Heart right ventricle (tissue), 16 donors: ENCODE measurements around the gene PDLIM7. TPM values are rescaled to one million over a fixed set of nuclear protein-coding genes. Genes with fewer than 3 reads are reported as not detected.
"Not testable (repeated sequence)": the region's sequence is repeated elsewhere in the genome, so short reads cannot be mapped to it uniquely, and the experiment has no call there.

Experiments
- ATAC-seq, 8 donors: fragments of 200-7000 bp; cut with Tn5 transposase; one replicate each; pipeline ENCODE4 v1.9.1; 2020; ENCODE audit warnings: mild to moderate bottlenecking in 8 of 8, moderate library complexity in 8 of 8, moderate number of reproducible peaks in 1 of 8
- DNase-seq, 2 donors: peaks; one replicate each; pipeline ENCODE4 v3.0.0-alpha.2; 2020
- H3K27ac ChIP-seq, 10 donors: fragments of 200-600 bp; sonication (generic) in 2 of 10; one replicate each; pipeline versions ENCODE4 v1.5.0 to v1.8.0; 2020 to 2022; ENCODE audit warnings: mild to moderate bottlenecking in 3 of 10
- H3K27me3 ChIP-seq, 7 donors: fragments of 200-600 bp; one replicate each; pipeline ENCODE4 v1.8.0; 2021 to 2022; ENCODE audit warnings: mild to moderate bottlenecking in 2 of 7
- H3K36me3 ChIP-seq, 9 donors: fragments of 200-600 bp; sonication (generic) in 1 of 9; one replicate each; pipeline versions ENCODE4 v1.5.0 to v1.8.0; 2020 to 2022; ENCODE audit warnings: mild to moderate bottlenecking in 2 of 9
- H3K4me1 ChIP-seq, 9 donors: fragments of 200-600 bp; sonication (generic) in 1 of 9; one replicate each; pipeline versions ENCODE4 v1.5.0 to v1.8.0; 2020 to 2022; ENCODE audit warnings: mild to moderate bottlenecking in 4 of 9
- H3K4me3 ChIP-seq, 10 donors: fragments of 200-600 bp; sonication (generic) in 2 of 10; one replicate each; pipeline versions ENCODE4 v1.5.0 to v1.8.0; 2020 to 2022; ENCODE audit warnings: mild to moderate bottlenecking in 7 of 10, moderate library complexity in 2 of 10
- H3K9me3 ChIP-seq, 11 donors: fragments of 200-600 bp in 10 of 11; sonication (generic) in 2 of 11; one replicate each; pipeline versions ENCODE4 v1.5.0 to v1.8.0; 2013 to 2022; ENCODE audit warnings: mild to moderate bottlenecking in 2 of 11, control low read depth in 1 of 11, moderate library complexity in 1 of 11
- CTCF ChIP-seq, 9 donors: fragments of 200-600 bp; sonication (generic) in 2 of 9; IDR thresholded peaks; one replicate each; pipeline versions ENCODE4 v1.5.0 to v1.8.0; 2021 to 2022; ENCODE audit warnings: antibody characterized with exemption in 9 of 9, mild to moderate bottlenecking in 5 of 9, moderate library complexity in 1 of 9
- WGBS, 2 donors: extraction: QIAGEN DNeasy Blood & Tissue Kit; methylation state at CpG; one replicate each; pipeline ENCODE4 v1.1.7; 2013; ENCODE audit warnings: inconsistent platforms in 1 of 2; 5-methylcytosine and 5-hydroxymethylcytosine counted together
- intact Hi-C, 10 donors: fragments of 100-400 bp; cut with DNase I; formaldehyde crosslinking; loops; one replicate each; pipeline versions ENCODE4 v1.11.1 to v1.14.2; 2022
- polyA plus RNA-seq, 2 donors: library from polyadenylated mRNA; stranded (reverse); fragments of 200-250 nt; gene quantifications; one replicate each; pipeline ENCODE4 v1.2.3, GENCODE V29; 2013
- total RNA-seq, 10 donors: library from RNA; stranded (reverse); fragmentation: NEBNext Ultra II Directional in 3 of 10; extraction: Animal tissue kit (Norgen Biotek cat#: 25700) in 3 of 10; gene quantifications; one replicate each; pipeline versions ENCODE4 v1.2.1 to v1.2.4, GENCODE V29; 2021 to 2023
- donor health status: Arrhythmogenic right ventricular cardiomyopathy.
- donor health status: ischemic (EF 13 %, LVEDD 7.1; RV severe dilation, severe dysfunction).
- donor health status: healthy with polysubstance abuse.
- donor health status: DM: no; HTN: yes; CAD: no.
- donor health status: DM: no; HTN: no; CAD: no.
- donor health status: ischemic (EF 25% LVEDD 6.9; RV normal size, moderate dysfunction).
- donor health status: ischemic (EF 25% LVEDD 5.7; RV mildly dilated, moderate dysfunction).
- donor health status: healthy.
- donor health status: DM: yes; HTN: yes; CAD: no.
- donor health status: Ischemic cardiomyopathy.
- donor health status: ischemic (EF 35%, LVEDD 5.7; RV mildly dilated, moderate dysfunction).
- donor health status: nonischemic (EF 11% LVEDD 7.7; RV severe dilation, severe dysfunction).
- donor health status: DM: yes; HTN: yes; CAD: no.
- donor health status: PGD.
- donor health status: ischemic (EF 29% LVEDD 5.4; RV normal size, mild dysfunction).
- donor health status: nonischemic (EF 23%, LVEDD 6.1; RV moderate dilation, normal function).

PDLIM7 gene
- total and polyA plus RNA-seq, 12 donors, result 32.5 to 131 (median 58.1) TPM

- peak overlapping the region; percentile 2 to 86 (median 67) for H3K27ac ChIP-seq
- peak; percentile 41 to 82 (median 72) for ATAC-seq
Measured at GRCh38 chr5:177537389-177538361, 40.3 kb upstream of the PDLIM7 start.

GRCh38 chr5:177536386-177536785, 39.0 kb upstream of the PDLIM7 start:
- TF ChIP-seq CTCF (IDR thresholded peaks at IDR 0.05), result no peak
- Histone ChIP-seq H3K4me1 (peaks cover 20 to 55% (median 48%) of the 10 kb centered on the region in 9 donors), H3K4me3 (no peak overlapping the region), H3K36me3 (peaks cover 0 to 83% (median 25%) of the 10 kb centered on the region in 9 donors), H3K27me3 (no peaks in the 10 kb centered on the region), H3K9me3 (no peaks in the 10 kb centered on the region), H3K27ac (peak overlapping the region in 7 of 10 donors; percentile 59 to 86 (median 69))
- no peak for DNase-seq
- peak in 1 of 8 donors; percentile 9 for ATAC-seq
- WGBS, 2 donors, result 95% methylated on average over 10 of the region's 10 CpGs
- intact Hi-C loops, result no loop called here

More at GRCh38 chr5:177537389-177538361, 40.3 kb upstream of the PDLIM7 start:
- WGBS, 2 donors, result 19 to 21% methylated on average over 15 of the region's 15 CpGs
- Histone ChIP-seq H3K9me3 (no peaks in the 10 kb centered on the region), H3K36me3 (peaks cover 0 to 83% (median 12%) of the 10 kb centered on the region in 9 donors), H3K4me3 (no peak overlapping the region), H3K27me3 (no peaks in the 10 kb centered on the region), H3K4me1 (peaks cover 20 to 59% (median 52%) of the 10 kb centered on the region in 9 donors)
- DNase-seq, result peak; percentile 43 to 48
- no peak for TF ChIP-seq CTCF (IDR thresholded peaks at IDR 0.05)
- intact Hi-C loops, result no loop called here

- intact Hi-C loops, result no loop called here
- H3K4me1 ChIP-seq, result peaks cover 20 to 59% (median 49%) of the 10 kb centered on the region in 9 donors
- WGBS, 2 donors, result 87% methylated on average over 7 of the region's 7 CpGs
- DNase-seq (no peak), ATAC-seq (no peak)
- H3K4me3 ChIP-seq, result no peak overlapping the region
- H3K27ac ChIP-seq, result no peak overlapping the region
- H3K27me3 ChIP-seq, result no peaks in the 10 kb centered on the region
- H3K9me3 ChIP-seq, result no peaks in the 10 kb centered on the region
- TF ChIP-seq CTCF (IDR thresholded peaks at IDR 0.05), result no peak
- peaks cover 0 to 92% (median 32%) of the 10 kb centered on the region in 9 donors for H3K36me3 ChIP-seq
Measured at GRCh38 chr5:177535125-177535524, 37.7 kb upstream of the PDLIM7 start.

GRCh38 chr5:177534433-177534832, 37.0 kb upstream of the PDLIM7 start:
- Histone ChIP-seq H3K4me1 (peaks cover 20 to 54% (median 42%) of the 10 kb centered on the region in 9 donors), H3K36me3 (peaks cover 0 to 98% (median 32%) of the 10 kb centered on the region in 9 donors), H3K27ac (peak overlapping the region in 1 of 10 donors; percentile 2)
- ATAC-seq, DNase-seq, H3K4me3 ChIP-seq, H3K9me3 ChIP-seq, H3K27me3 ChIP-seq, intact Hi-C loops: not testable (repeated sequence)
- 87 to 94% methylated on average over 7 of the region's 7 CpGs for WGBS, 2 donors
